Suprapubic skin (tissue), 4 donors: ENCODE measurements around the gene CC2D1B.

ENCODE experiments used
- CTCF ChIP-seq, 2 donors: fragments of 200-600 bp in 1 of 2; fragments of 450-650 bp in 1 of 2; sonication (generic) in 1 of 2; IDR thresholded peaks; one replicate each; pipeline ENCODE4 v1.5.1; 2016 to 2019; ENCODE audit warnings: antibody characterized with exemption in 2 of 2, mild to moderate bottlenecking in 1 of 2, moderate library complexity in 1 of 2
- EP300 ChIP-seq: sonication (generic); formaldehyde crosslinking; IDR thresholded peaks from one replicate; pipeline ENCODE4 v1.6.1; 2017; ENCODE audit warnings: antibody characterized with exemption
- POLR2A ChIP-seq, 2 donors: fragments of 450-650 bp; IDR thresholded peaks; one replicate each; pipeline ENCODE4 v1.6.1; 2017; ENCODE audit warnings: antibody characterized with exemption in 2 of 2, mild to moderate bottlenecking in 2 of 2, moderate library complexity in 2 of 2
- POLR2AphosphoS5 ChIP-seq, 3 donors: sonication (generic); formaldehyde crosslinking; IDR thresholded peaks; one replicate each; pipeline ENCODE4 v1.6.1; 2017; ENCODE audit warnings: antibody characterized with exemption in 3 of 3

DNA sequence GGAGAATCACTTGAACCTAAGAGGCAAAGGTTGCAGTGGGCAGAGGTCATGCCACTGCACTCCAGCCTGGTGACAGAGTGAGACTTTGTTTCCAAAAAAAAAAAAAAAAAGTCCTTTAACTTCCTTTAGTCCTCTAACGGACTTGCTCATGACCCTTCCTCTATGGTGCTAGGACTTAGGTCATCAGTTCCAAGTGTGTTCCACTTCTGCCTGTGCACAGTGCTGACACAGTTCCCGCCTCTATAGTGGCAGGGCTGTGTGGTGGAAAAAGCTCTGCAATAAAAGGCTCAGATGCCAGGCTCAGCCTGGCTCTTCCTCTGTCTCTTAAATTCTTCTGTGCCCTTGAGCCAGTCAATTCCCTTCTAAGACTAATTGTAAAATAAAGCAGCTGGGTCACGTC is 22.0 kb downstream of the CC2D1B start:
- TF ChIP-seq CTCF (IDR thresholded peaks at IDR 0.05) (no peak), POLR2AphosphoS5 (IDR thresholded peaks at IDR 0.05) (no peak), POLR2A (IDR thresholded peaks at IDR 0.05) (no peak), EP300 (no peak)
